GM19328 (cell line): Measurements from ENCODE around the gene CRELD2.

Experiments
- ATAC-seq: cut with Tn5 transposase; IDR thresholded peaks from one replicate; pipeline ENCODE4 v1.9.1; 2021; ENCODE audit warnings: mild to moderate bottlenecking, moderate library complexity; ENCODE audit not compliant: unreplicated experiment

The CRELD2 gene

DNA sequence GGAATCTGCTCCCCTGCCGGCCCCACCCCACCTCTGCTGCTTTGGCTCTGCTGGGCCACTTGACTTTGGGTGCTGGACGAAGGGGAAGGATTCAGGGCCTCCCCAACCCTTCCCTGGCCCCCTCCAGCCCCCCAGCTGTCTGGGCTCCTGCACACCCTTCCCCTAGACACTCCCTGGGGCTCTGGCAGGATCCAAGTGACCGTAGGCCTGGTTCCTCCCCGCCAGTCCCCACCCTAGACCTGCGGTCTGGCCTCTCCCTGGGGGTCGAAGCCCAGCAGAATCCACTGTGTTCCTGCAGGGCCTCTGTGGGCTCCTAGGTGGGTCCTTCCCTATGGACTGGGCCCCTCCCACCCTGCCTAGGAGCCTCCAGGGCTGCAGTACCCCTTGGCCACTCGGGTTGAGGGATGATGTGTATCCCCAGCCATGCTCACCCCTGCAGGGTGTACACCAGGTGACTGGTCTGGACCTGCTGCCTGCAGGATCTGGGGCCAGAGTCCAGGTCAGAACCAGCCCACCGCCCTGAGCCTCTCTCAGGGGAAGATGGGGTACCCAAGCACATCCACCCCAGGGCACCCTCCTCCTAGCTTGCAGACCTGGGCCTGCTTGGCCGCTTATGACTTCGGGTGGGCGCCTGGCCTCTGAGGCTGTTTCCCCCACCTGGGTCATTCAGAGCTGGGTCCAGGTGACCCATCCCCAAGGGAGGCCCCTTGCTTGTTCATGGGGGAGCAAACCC, 47.8 kb downstream of the CRELD2 start:
- ATAC-seq = no peak

GRCh38 chr22:49966774-49967705, 48.6 kb downstream of the CRELD2 start:
- no peak for ATAC-seq

GRCh38 chr22:49967706-49968208, 49.3 kb downstream of the CRELD2 start:
- ATAC-seq = no peak

DNA sequence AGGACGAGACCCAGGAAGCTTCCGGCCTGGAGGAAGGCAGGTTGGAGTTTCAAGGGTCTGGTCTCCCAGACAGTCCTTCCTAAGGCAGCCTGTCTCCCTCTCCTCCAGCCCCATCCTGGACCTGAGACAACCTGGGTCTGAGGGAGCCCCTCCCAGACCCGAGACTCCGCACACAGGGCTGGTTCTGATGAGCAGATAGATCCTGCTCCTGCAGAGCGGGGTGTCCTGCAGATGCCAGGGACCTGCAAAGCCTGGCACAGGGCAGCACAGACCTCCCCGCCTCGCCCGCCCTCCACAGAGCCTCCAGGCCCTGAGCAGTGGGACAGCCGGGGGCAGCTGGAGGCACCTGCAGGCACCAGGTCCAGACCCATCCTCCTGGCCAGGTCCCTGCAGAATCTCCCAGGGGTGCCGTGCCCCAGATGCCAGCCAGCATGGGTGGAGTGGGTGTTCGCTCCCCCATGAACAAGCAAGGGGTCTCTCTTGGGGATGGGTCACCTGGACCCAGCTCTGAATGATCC, 49.9 kb downstream of the CRELD2 start:
- ATAC-seq = no peak

GRCh38 chr22:49968831-49969661, 50.6 kb downstream of the CRELD2 start:
- ATAC-seq = no peak

- no peak for ATAC-seq
Measured at GRCh38 chr22:49969751-49970527, 51.5 kb downstream of the CRELD2 start.

GRCh38 chr22:49970528-49971231, 52.2 kb downstream of the CRELD2 start:
- ATAC-seq = peak; percentile 56

- ATAC-seq = peak; percentile 20
Measured at GRCh38 chr22:49971232-49972162, 53.1 kb downstream of the CRELD2 start.

GRCh38 chr22:49972163-49973017, 54.0 kb downstream of the CRELD2 start:
- no peak for ATAC-seq

DNA sequence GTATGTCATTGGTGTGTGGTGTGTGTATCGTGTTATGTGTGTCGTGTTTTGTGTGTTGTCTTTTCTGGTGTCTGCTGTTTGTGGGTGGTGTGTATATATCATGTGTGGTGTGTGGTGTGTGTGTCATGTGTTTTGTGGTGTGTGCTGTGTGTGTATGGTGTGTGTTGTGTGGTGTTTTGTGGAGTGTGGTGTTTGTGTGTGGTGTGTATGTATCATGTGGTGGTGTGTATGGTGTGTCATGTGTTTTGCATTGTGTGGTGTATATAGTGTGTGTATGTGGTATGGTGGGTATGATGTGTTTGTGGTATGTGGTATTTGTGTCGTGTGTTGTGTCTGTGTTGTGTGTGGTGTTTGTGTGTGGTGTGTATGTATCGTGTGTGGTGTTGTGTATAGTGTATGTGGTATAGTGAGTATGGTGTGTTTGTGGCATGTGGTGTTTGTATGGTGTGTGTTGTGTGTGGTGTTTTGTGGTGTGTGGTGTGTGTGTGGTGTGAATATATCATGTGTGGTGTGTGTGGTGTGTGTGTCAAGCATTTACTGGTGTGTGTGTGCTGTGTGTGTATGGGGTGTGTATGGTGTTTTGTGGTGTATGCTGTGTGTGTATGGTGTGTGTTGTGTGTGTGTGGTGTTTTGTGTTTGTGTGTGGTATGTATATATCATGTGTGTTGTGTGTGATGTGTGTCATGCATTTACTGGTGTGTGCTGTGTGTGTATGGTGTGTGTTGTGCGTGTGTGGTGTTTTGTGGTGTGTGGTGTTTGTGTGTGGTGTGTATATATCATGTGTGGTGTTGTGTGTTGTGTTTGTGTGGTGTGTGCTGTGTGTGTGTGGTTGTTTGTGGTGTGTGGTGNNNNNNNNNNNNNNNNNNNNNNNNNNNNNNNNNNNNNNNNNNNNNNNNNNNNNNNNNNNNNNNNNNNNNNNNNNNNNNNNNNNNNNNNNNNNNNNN, 54.9 kb downstream of the CRELD2 start:
- no peak for ATAC-seq

DNA sequence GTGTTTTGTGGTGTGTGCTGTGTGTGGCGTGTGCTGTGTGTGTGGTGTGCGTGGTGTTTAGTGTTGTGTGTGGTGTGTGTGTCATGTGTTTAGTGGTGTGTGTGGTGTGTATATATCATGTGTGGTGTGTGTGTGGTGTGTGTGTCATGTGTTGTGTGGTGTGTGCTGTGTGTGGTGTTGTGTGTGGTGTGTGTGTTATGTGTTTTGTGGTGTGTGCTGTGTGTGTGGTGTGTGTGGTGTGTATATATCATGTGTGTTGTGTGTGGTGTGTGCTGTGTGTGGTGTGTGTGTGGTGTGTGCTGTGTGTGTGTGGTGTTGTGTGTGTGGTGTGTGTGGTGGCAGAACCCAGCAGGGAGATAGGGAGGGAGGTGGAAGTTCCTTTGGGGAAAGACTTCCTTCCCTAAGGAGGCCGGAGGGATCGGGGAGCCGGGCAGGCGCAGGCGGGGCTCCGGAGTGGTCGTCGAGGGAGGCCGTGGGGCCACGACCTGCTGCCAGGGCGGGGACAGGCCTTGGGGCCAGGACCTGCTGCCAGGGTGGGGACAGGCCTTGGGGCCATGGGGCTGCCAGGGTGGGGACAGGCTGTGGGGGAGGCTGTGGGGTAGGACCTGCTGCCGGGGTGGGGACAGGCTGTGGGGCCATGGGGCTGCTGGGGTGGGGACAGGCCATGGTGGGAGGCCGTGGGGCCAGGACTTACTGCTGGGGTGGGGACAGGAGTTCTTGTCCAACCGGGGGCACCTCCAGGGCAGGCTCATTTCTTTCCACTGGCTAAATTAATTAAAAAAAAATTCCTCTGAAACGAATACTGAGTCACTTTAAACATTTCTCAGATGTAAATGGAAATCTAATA, 57.3 kb downstream of the CRELD2 start:
- ATAC-seq = no peak

- ATAC-seq = no peak
Measured at GRCh38 chr22:49976439-49977175, 58.2 kb downstream of the CRELD2 start.
